GM18526 (cell line): ENCODE measurements around the gene TRIB2.

Source experiments
- POLR2A ChIP-seq: IDR thresholded peaks from 3 replicates; pipeline ENCODE4 v1.6.1; 2011; ENCODE audit not compliant: insufficient read length; ENCODE audit errors: extremely low read depth

TRIB2 gene

GRCh38 chr2:12716282-12717190 is at the start of gene TRIB2:
Gene TRIB2, plus strand, starts transcription at chr2:12716936. Its CDS starts 1,372 bp downstream, at chr2:12718308.
- TF ChIP-seq POLR2A, result no peak

GRCh38 chr2:12669036-12669435 is 47.7 kb upstream of the TRIB2 start:
- no peak for TF ChIP-seq POLR2A

- TF ChIP-seq POLR2A, result no peak
Measured at GRCh38 chr2:12672711-12673315, 43.9 kb upstream of the TRIB2 start.

- no peak for TF ChIP-seq POLR2A
Measured at GRCh38 chr2:12674644-12675328, 42.0 kb upstream of the TRIB2 start.

- no peak for TF ChIP-seq POLR2A
Measured at GRCh38 chr2:12675352-12675795, 41.4 kb upstream of the TRIB2 start.

GRCh38 chr2:12675801-12676200 is 40.9 kb upstream of the TRIB2 start:
- TF ChIP-seq POLR2A, result no peak

- TF ChIP-seq POLR2A, result no peak
Measured at GRCh38 chr2:12676771-12677170, 40.0 kb upstream of the TRIB2 start.

GRCh38 chr2:12678186-12678585 is 38.5 kb upstream of the TRIB2 start:
- no peak for TF ChIP-seq POLR2A

- TF ChIP-seq POLR2A, result no peak
Measured at GRCh38 chr2:12679550-12680072, 37.1 kb upstream of the TRIB2 start.

- TF ChIP-seq POLR2A, result no peak
Measured at GRCh38 chr2:12682017-12682416, 34.7 kb upstream of the TRIB2 start.

- TF ChIP-seq POLR2A, result no peak
Measured at GRCh38 chr2:12683457-12684100, 33.2 kb upstream of the TRIB2 start.

- TF ChIP-seq POLR2A, result no peak
Measured at GRCh38 chr2:12684471-12684936, 32.2 kb upstream of the TRIB2 start.

- no peak for TF ChIP-seq POLR2A
Measured at GRCh38 chr2:12685145-12685544, 31.6 kb upstream of the TRIB2 start.

- no peak for TF ChIP-seq POLR2A
Measured at GRCh38 chr2:12685956-12686355, 30.8 kb upstream of the TRIB2 start.
